Right ventricle myocardium superior (tissue), 1 donor: Measurements from ENCODE around the gene CALM3. TPM values are rescaled to one million over a fixed set of nuclear protein-coding genes. Genes with fewer than 3 reads are reported as not detected.

ENCODE experiments used
- ATAC-seq: fragments of 200-7000 bp; cut with Tn5 transposase; one replicate; pipeline ENCODE4 v1.9.1; 2020; ENCODE audit warnings: mild to moderate bottlenecking; ENCODE audit not compliant: poor library complexity
- DNase-seq: peaks from one replicate; pipeline ENCODE4 v3.0.0-alpha.2; 2020
- intact Hi-C: fragments of 100-400 bp; cut with DNase I; formaldehyde crosslinking; loops from one replicate; pipeline ENCODE4 v1.11.2; 2022
- total RNA-seq: library from RNA; stranded (reverse); fragmentation: NEBNext Ultra II Directional; extraction: Animal tissue kit (Norgen Biotek cat#: 25700); gene quantifications from one replicate; pipeline ENCODE4 v1.2.1, GENCODE V29; 2021
- donor health status: DM: no; HTN: yes; CAD: no; lungs with severe emphysema.

The CALM3 gene
- total RNA-seq, 1 donor from 2014 or later: 326 TPM

DNA sequence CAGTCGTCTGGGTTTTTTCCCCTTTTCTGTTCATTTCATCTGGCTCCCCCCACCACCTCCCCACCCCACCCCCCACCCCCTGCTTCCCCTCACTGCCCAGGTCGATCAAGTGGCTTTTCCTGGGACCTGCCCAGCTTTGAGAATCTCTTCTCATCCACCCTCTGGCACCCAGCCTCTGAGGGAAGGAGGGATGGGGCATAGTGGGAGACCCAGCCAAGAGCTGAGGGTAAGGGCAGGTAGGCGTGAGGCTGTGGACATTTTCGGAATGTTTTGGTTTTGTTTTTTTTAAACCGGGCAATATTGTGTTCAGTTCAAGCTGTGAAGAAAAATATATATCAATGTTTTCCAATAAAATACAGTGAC, 9.3 kb downstream of the CALM3 start:
- DNase-seq (peak; percentile 8), ATAC-seq (no peak)
- intact Hi-C loops: no loop called here

DNA sequence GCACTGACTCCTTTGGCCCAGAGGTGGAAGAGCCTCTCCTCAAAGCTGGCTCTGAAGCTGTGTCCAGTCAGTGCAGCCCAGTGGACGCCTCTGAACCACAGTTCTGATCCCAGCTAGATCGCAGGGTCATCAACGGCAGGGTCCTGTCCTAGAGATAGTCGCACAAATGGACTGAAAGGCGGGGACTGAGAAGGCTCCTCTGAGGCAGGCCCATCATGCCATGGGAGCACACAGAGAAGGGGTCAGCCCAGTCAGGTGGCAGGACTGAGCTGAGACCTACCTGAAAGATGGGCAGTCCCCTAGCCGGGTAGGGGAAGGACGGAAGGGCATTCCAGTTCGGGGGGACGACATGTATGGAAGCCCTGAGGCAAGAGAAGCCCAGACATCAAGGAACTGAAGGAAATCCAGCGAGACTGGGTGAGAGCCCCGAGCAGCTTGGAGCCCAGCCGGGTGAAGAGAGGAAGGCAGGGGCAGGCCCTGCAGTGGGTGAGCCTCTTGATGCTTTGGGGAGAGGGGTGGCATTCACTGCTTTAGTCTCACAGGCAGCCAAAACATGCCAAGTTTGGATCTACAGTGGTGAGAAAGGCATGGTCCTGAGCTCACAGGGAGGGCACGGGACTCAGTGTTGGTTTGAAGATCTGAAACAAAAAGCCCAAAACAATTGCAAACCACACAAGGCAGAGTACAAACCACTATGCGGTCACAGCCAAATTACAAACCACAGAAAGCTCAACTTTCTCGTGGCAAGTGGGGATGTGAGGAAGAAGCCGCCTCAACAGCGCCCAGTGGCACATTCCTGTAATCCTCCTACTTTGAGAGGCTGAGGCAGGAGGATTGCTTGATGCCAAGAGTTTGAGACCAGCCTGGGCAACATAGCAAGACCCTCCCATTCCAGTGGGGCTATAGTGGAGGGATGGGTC, 10.0 kb downstream of the CALM3 start:
- peak; percentile 24 for DNase-seq
- ATAC-seq: no peak
- intact Hi-C loops: no loop called here

DNA sequence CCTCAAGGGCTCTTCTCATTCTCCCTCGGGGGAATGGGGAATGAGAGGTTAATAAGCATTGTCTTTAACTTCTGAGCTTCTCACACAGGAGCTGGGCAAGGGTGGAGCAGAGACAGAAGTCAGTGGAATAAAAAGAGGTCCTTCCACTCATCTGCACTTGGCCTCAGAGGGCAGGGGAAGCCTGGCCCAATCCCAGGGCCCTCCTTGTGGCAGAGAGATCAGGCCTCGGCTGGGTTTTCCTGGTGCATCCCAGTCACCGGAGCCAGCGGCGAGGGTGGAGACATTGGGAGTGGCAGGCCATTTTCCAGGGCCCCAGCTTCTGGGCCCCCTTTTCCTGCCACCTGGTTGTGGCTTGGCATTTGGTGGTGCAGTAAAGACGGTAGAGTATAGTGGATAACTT, 10.6 kb downstream of the CALM3 start:
- intact Hi-C loops: no loop called here
- ATAC-seq (no peak), DNase-seq (peak; percentile 33)

DNA sequence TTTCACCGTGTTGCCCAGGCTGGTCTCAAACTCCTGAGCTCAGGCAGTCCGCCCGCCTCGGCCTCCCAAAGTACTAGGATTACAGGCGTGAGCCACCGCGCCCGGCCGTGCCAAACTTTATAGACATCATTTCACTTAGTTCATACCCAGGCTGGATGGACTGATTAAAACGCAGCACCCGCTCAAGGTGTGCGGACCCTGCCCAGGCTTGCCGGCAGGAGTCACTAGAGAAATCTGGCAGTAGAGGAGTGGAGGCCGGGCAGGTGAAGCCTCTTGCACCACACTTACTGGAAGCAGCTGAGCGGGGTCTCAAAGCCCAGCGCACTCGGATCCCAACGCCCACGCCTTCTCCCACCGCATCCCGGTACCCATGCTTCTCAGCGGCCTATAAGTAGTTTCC, 12.4 kb downstream of the CALM3 start:
- peak; percentile 36 for DNase-seq
- no peak for ATAC-seq
- intact Hi-C loops: no loop called here

DNA sequence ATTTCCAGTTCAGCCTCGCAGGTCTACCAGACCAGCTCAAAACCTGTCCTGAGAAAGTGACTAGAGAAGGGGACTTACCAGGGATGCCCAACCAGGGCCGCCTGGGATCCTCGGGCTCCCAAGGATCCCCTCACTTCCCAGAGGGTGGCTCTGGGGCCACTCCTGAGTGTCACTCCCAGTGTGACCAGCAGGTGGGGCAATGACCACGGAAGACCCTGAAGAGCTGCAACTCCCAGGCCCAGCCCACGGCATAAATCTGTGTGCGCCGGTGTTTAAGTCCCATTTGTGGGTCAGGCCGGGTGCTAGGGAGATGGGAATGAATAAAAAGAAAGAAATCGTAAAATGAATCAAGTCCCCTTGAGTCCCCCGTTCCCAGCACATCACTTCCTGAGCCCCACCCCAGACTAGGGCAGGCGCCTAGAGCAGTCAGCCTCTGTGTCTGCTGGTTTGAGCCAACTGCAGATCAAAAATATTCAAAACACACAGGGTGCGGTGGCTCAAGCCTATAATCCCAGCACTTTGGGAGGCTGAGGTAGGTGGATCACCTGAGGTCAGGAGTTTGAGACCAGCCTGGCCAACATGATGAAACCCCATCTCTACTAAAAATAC, 13.1 kb downstream of the CALM3 start:
- DNase-seq (peak; percentile 92), ATAC-seq (peak; percentile 80)
- intact Hi-C loops: loop anchor here (2.0 kb wide), 1 partner anchor 47 kb away; the partner anchor contains the start of gene DACT3

DNA sequence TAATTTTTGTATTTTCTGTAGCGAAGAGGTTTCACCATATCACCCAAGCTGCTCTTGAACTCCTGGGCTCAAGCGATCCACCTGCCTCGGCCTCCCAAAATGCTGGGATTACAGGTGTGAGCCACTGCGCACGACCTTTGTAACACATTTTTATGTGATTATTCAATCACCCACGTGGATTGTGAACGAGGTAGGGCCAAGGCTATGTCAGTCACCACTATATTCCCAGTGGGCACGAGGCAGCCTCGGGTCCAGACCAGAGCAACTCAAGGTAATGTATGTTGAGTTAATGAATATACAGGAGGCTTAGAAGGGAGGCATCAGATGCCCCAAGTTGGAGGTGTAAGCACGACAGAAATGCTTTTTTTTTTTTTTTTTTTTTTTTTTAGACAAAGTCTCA, 14.8 kb downstream of the CALM3 start:
- ATAC-seq (no peak), DNase-seq (no peak)
- intact Hi-C loops: loop anchor here (2.0 kb wide), 1 partner anchor 45 kb away; the partner anchor contains the start of gene DACT3

DNA sequence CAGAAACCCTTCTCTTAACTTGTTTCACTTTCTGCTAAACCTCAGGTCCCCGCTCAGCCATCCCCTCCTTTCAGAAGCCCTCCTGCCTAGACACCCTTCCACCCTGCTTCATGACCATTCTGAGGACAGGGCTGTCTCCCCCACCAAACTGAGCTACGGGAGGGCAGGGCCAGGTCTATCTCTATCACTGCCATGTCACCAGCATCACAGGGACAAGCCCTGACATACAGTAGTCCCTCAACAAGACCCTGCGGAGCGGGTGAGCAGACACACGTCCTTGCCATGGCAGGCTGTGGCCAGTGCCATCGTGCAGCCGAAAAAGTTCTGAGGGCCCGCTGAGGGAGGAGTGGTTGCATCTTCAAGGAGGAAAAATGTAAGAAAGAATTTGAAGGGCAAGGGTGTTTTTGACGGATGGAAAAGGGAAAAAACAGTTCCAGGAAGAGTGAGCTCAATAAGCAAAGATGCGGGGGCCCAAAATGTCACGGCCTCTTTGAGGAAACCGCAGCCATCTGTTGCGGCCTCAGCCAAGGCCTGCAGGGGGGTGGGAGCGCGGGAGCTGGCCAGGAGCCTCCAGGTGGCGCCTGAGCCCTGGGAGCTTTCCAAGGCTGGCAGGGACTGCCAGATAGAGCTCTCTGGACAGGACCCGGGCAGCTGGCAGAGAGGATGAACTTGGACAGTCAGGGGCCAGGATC, 15.6 kb downstream of the CALM3 start:
- DNase-seq: peak; percentile 78
- intact Hi-C loops: no loop called here
- ATAC-seq: peak; percentile 65

DNA sequence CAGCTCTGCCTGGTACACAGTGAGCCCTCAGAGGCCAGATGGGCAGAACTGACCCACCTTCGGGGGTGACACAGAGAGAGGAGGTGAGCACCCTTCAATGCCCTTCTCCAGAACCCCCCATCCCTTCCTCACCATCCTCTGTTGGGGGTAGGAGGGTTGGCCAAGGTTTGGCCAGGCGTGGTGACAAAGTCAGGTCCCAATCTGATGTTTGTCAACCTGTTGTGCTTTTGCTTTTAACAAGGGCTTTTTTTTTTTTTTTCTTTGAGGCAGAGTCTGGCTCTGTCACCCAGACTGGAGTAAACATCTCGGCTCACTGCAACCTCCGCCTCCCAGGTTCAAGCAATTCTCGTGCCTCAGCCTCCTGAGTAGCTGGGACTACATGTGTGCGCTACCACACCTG, 16.5 kb downstream of the CALM3 start:
- no peak for ATAC-seq
- intact Hi-C loops: no loop called here
- no peak for DNase-seq

DNA sequence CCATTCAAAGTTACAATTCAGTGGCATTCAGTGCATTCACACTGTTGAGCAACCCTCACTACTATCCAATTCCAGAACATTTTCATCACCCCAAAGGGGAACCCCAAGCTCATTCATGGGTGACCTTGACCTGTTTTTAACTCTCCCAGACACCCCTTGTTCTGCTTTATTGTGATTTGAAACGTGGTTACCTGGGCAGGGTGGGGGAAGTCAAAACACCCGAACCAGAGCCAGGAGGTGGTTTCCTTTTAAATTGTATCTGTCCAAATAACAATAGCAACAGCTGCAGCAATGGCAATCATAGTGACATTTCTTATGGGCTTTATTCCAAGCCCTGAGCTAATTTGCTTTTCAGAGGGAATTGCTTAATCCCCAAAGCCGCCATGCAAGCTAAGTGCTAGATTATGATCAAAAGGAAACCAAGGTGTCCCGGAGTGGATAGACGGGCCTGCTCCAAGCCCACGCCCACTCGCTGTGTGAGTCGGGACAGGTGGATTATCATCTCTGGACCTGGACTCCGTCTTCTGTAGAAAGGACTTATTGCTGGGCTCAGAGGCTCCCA, 17.6 kb downstream of the CALM3 start:
- ATAC-seq: peak; percentile 42
- intact Hi-C loops: no loop called here
- DNase-seq: no peak

DNA sequence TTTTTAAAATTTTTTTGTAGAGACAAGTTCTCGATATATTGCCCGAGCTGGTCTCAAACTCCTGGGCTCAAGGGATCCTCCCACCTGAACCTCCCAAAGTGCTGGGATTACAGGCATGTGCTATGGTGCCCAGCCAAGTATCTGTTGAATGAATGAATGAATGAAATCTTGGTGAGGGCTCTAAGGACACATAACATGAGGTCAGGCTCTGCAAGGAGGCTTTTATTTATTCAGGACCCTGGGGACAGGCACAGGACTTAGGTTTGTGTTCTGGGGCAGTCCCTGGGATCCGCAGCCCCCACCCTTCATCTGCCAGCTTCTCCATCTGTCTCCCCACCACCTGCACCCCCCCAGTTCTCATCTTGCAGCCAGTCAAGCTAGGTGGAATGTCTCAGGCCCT, 19.1 kb downstream of the CALM3 start:
- intact Hi-C loops: no loop called here
- ATAC-seq: no peak
- no peak for DNase-seq

DNA sequence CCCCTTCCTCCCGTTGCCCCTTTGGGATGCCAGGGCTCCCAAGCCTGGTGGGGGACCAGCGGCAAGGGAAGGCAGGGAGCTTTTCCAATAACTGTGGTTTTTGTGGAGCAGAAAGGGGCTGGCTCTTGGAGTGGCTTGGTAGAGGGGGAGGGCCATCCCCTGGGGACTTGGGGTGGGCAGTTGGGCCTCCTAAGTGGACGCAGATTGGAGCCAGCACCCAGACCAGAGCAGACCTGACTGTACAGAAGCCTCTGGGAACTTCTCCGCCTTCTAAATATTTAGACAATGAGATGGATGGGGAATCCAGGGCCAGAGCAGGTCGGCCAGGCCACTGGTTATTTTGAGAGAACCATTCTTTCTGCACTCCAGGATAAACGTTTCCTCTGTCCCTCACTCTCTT, 19.6 kb downstream of the CALM3 start:
- DNase-seq: no peak
- intact Hi-C loops: no loop called here
- no peak for ATAC-seq

DNA sequence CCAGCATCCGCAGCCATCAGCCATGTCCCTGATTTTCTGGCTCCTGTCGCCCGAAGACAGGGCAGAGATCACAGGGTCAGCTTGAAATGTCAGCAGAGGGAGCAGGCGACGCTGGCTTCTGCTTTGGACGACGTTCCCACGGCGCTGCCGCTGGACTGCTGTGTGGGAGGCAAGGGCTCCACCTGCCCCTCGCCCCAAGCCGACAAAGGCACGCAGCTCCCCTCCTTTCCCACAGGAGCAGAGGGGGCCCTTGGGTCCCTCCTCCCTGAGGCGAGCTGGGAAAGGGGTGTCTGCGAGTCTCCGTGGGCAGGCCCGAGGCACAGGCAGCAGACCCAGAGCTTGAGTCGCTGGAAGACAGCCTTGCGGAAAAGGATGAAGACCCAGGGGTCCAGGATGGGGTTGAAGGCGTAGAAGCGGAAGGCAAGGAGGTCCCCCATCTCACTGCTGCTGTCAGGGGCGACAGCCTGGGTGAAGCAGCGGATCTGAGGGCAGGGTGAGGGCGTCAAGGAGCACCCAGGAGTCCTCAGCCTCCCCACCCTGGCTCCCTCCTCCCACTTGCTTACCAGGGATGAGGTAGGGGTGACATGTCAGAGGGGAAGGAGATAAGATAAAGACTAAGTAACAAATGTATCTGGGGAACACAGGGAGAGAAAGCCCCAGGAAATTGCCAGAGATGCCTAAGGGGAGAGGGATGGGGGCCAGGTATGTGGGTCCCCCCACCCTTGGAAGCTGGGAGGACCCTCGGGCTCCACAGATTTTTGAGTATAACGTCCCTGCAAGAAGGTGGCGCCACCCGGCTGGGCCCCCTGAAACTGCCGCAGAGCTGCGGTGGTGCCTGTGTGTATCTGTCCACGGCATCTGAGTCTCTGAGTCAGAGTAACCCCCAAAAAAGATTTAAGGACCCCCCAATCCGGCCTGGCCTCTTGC, 20.3 kb downstream of the CALM3 start:
- no peak for DNase-seq
- no peak for ATAC-seq
- intact Hi-C loops: no loop called here

DNA sequence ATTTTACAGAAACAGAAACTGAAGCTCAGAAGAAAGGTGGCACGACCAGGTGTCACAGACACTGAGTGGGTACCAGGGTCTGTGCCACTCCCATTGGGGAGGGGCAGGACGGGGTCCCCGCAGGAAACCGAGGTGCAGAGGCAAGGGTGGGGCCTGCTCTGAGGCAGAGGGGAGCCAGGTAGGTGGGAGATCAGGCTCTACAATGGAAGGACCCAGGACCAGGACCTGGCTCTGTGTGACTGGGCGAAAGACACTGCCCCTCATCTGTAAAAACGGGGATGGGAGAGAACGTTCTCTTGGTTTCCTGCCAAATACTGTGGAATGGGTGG, 21.0 kb downstream of the CALM3 start:
- ATAC-seq: no peak
- intact Hi-C loops: no loop called here
- no peak for DNase-seq

DNA sequence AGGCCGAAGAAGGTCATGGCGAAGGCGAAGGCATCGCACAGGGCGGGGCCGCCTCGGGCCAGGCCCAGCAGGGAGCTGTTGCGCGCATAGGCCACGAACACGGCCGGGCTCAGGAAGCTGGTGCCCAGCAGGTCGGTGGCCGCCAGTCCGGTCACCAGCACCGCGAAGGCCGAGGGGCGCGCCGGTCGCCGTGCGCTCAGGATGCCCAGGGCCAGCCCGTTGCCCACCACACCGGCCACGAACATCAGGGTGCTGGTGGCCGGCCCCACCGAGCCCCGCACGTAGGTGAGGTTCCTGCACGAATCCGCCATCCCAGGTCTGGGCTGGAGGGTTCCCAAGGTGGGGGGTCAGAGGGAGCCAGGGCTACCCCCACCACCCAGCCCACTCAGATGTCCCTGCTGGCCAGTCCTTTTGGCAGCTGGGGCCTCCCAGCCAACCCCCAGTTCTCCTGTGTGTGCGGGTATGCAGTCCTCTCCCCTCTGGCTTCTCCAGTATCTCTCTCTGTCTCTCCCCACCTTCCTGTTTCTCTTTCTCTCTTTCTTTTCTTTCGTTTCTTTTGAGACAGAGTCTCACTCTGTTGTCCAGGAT, 22.9 kb downstream of the CALM3 start:
- DNase-seq: no peak
- ATAC-seq: no peak
- intact Hi-C loops: no loop called here

DNA sequence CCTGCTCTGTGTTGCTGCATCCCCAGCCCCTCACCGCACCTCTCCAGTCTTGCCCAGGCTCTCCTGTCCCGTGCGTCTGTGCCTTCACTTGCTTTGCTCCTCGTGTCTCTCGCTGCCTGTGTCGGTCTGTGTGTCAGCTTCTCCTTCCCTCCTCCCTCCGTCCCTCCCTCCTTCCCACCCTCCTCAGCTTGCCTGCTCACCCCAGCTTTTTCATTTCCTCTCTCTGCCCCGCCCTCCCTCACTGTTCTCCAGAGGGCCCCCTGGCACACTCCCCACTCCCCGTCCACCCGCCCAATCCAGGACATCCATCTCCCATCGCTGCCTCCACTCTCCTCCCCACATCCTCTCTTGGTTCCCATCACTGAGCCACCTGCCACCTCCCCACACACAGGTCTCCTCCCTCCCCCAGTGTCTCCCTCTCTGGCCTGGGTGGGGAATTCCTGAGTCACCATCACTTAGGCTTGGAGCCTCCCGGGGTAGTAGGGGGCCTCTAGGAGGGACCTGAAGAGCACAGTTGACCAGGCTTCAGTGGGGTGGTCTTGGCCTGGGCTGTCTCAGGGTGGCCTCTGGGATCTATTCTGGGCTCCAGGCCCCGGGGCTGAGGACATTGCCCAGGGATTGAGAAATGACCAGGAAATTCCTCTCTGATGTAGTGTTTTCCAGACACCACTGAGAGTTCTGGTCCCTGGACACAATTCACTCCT, 24.0 kb downstream of the CALM3 start, which contains the start of gene PTGIR:
TSS of gene PTGIR (minus strand) at position 132 of the 704 bp plus-strand sequence. CDS start 864 bp downstream, outside the sequence.
- peak; percentile 81 for ATAC-seq
- intact Hi-C loops: no loop called here
- peak; percentile 81 for DNase-seq

DNA sequence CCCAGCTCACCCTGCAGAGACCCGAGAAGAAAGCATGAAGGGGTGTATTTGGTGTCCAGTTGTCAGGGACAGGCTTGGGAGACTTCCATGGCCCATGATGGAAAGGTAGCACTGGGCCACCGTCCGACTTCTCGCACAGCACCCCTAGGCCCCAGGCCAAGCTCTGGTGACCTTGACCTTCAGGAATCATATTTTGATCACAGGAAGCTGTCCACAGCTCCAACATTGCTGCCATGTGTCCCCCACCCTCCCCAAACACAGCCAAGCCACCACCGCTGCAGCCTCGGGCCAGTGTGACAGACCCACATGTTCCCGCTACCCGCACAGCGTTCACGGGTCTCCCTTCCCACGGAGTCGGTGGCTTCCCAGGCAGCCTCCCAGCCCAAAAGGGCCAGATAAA, 24.6 kb downstream of the CALM3 start:
- ATAC-seq (peak; percentile 4), DNase-seq (no peak)
- intact Hi-C loops: no loop called here

DNA sequence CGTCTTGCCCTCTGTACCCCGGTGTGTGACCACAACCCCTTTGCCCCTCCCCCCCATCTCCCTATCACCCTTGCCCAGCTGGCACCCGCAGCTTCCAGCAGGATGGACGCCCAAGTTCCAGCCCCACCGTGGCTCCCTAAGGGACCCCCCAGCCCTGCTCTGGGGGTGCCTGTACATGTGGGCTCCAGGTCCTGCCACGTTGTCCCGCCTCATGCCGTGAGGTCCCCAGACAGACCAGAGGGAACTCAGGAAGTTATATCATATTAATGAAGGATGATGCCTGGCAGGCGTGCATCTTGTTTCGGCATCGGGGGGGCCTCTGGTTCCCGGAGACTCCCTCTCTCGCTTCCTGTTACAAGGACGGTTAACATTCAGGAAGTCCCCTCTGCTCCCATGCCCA, 25.3 kb downstream of the CALM3 start:
- DNase-seq (no peak), ATAC-seq (no peak)
- intact Hi-C loops: no loop called here
